ENCODE data around the gene PSTPIP1. TPM values are rescaled to one million over a fixed set of nuclear protein-coding genes. Genes with fewer than 3 reads are reported as not detected.

The PSTPIP1 gene
- total and polyA plus RNA-seq, 2 of the 8 experiments (the other 6 are each of a cell fraction or from before 2014, with no cell fraction given), result 1.6 to 1.8 TPM

DNA sequence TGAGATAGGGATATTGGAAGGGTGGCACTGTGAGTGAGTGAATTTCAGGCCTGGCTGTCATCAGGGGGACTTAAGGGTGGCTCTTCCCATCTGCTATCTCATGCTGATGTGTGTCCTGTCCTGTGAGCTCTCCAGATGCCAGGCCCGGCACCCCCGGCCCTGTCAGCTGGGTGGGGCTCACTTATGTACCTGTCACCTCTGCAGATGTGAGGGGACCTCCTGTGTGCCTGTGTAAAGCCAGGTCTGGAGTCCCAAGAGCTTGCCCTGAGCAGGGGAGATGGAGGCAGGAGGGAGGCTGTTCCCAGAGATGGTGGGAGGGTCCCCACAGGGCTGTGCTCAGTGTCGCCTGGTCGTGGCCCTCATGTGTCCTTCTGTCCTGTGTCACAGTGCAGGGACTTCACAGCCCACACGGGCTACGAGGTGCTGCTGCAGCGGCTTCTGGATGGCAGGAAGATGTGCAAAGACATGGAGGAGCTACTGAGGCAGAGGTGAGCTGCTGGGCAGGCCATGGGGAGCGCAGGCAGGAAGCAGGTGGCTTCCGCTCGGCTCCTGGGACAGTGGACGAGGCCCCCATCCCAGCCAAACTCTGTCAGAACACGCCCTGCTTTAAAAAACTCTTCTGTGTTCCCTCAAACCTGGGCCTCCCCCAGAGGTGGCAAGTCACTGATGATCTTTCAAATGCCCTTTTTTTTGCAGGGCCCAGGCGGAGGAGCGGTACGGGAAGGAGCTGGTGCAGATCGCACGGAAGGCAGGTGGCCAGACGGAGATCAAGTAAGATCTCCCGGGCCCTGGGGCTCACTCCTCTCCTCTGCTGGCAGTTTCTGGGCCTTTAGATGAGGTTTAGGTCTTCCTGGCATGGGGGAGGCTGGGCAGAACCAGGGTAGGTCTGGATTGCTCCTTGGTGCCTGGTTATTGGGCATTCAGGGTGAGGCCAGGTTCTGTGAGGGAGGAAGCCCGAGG is 23.1 kb downstream of the PSTPIP1 start (continued):
- TF ChIP-seq CTCF (IDR thresholded peaks at IDR 0.05; ENCODE audit: control extremely low read depth in 1 of 3, insufficient read depth in 1 of 3, low read depth in 1 of 3, low read length in 3 of 3), result no peak
- no peak for TF ChIP-seq CTBP2 (IDR thresholded peaks at IDR 0.05; ENCODE audit: borderline replicate concordance, insufficient read depth, insufficient read length, low read length)
- TF ChIP-seq ASH2L (IDR thresholded peaks at IDR 0.05; ENCODE audit: low read length), result no peak
- TF ChIP-seq CBX5 (IDR thresholded peaks at IDR 0.05; ENCODE audit: low read depth, low read length), result no peak
- TF ChIP-seq SIRT6 (IDR thresholded peaks at IDR 0.05; ENCODE audit: low read length), result no peak
- TF ChIP-seq HDAC6 (IDR thresholded peaks at IDR 0.05; ENCODE audit: low read depth, low read length), result no peak
- no peak for TF ChIP-seq KDM4A (IDR thresholded peaks at IDR 0.05; ENCODE audit: low read depth, low read length, severe bottlenecking)
- no peak for TF ChIP-seq KDM1A (IDR thresholded peaks at IDR 0.05; ENCODE audit: borderline replicate concordance, low read length)
